GM12873 (cell line): ENCODE results near the gene CRACR2A.

Experiments used
- TF ChIP-seq, protein P1 (sequence below): IDR thresholded peaks from 2 replicates; pipeline ENCODE4 v1.5.1; 2012; ENCODE audit warnings: low read depth, mild to moderate bottlenecking, moderate library complexity, low read length, control low read depth; ENCODE audit not compliant: insufficient read depth; ENCODE audit errors: missing control alignments

CRACR2A gene

DNA sequence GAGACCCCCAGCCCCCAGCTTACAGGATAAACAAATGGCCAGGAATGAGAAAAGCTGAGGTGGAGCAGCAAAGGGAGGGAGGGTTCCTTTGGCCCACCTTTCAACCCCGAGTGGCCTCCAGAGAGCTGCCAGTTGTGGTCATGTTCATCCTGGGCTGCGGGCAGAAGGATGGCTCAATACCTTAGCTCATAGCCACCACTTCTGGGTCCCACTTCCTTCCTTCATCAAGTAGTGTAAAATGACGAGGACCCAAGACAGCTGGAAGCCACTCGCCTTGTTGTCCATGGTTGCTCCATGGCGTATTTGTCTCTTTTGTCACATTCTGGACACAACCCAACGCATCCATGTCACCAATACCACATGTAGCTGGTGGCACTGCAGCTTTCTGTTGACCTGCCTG lies 24.2 kb downstream of the CRACR2A start:
- TF ChIP-seq, protein P1, sequence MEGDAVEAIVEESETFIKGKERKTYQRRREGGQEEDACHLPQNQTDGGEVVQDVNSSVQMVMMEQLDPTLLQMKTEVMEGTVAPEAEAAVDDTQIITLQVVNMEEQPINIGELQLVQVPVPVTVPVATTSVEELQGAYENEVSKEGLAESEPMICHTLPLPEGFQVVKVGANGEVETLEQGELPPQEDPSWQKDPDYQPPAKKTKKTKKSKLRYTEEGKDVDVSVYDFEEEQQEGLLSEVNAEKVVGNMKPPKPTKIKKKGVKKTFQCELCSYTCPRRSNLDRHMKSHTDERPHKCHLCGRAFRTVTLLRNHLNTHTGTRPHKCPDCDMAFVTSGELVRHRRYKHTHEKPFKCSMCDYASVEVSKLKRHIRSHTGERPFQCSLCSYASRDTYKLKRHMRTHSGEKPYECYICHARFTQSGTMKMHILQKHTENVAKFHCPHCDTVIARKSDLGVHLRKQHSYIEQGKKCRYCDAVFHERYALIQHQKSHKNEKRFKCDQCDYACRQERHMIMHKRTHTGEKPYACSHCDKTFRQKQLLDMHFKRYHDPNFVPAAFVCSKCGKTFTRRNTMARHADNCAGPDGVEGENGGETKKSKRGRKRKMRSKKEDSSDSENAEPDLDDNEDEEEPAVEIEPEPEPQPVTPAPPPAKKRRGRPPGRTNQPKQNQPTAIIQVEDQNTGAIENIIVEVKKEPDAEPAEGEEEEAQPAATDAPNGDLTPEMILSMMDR, result no peak

DNA sequence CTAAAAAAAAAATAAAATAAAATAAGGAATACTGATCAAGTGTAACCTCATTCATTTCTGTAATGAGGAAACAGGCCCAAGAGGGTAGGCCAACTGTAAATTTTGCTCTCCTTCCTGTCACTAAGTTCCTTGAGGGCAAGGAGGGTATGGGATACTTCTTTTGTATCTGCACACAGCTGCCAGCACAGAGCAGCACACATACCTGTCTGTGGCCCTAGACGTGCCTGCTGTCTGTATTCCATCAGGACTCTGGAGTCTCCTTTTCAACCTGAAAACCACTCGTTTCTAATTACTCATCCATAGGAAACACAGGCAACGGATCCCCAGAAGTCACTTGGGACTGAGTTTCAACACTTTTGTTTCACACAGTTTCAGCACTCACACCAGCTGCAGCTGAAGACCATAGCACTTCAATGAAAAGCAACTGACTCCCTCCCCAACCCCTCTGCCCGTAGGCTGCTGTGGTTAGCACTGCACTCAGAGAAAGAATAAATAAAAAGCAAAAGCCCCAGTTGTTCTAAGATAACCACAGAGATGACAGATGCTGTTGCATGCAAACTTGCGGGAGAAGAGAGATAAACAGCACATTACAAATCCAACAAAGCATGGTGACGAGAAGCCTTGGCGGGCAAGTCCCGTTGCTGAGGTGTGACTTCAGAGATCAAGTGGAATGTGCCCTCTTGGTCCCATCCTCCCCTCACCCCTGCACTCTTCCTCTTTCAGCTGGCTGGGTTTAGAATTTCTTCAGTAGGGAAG lies 24.9 kb downstream of the CRACR2A start:
- TF ChIP-seq, protein P1, result no peak

DNA sequence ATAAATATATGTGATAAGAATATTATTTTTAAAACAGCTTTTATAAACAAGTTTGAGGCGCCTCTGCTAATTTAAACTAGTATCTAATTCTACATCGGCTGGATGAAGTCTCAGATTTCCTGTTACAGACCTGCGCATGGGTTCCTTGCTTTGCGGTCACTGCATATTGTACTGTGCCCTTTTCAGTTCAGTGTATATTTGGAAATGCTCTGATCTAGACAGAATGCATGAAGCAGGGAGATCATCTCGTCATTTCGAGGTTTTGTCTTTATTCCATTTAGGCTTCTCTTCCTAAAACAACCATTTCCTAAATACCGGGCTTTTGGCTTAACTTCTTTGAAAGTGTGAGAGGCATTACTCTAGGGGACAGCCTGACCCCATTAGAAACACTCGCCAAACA lies 25.6 kb downstream of the CRACR2A start:
- TF ChIP-seq, protein P1, result no peak

DNA sequence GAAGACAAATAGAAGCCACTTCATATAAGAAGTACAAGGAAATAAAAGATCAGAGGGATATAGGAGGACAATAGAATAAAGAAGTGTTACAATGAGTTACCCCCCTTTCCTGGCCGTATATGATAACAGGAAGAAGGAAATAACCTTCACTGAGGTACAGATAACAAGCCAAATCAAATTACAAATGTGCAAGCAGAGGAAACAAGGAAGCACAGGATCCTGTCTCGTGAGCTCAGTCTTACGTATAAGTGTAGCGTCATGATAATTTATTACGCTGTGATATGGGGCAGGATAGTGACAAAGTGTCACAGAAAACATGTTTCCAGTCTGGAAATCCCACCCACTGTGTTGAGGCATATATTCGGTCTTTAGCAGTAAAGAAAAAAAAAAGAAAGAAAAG lies 26.5 kb downstream of the CRACR2A start:
- TF ChIP-seq, protein P1, result no peak

DNA sequence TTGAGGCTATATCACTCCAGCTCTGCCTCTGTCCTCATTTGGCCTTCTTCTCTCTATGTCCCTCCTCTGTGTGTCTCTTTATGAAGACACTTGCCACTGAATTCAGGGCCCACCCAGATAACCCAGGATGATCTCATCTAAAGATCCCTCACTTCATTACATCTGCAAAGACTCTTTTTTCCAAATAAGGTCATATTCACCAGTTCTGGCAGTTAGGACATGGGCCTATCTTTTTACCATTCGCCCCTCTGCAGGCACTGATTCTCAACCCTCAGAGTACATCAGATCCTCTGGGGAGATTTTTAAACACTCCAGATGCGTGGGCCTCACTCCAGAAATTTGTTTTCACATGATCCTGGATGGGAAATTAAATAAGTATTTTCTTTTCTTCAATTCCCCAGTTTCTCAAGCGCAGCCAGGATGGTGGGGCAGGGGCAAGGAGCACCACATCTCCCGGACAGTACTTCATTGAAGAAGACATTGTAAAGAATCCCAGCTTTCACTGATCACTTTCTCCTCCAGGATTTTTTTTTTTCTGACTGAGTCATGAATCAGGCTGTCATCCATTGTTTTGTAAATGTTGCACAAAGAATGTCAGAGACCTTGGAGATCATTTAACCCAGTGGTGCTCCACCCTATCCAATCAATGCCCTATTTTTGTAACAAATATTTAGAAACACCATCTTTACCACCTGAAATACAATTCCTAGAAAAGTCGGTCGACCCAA lies 27.4 kb downstream of the CRACR2A start:
- TF ChIP-seq, protein P1, result no peak

DNA sequence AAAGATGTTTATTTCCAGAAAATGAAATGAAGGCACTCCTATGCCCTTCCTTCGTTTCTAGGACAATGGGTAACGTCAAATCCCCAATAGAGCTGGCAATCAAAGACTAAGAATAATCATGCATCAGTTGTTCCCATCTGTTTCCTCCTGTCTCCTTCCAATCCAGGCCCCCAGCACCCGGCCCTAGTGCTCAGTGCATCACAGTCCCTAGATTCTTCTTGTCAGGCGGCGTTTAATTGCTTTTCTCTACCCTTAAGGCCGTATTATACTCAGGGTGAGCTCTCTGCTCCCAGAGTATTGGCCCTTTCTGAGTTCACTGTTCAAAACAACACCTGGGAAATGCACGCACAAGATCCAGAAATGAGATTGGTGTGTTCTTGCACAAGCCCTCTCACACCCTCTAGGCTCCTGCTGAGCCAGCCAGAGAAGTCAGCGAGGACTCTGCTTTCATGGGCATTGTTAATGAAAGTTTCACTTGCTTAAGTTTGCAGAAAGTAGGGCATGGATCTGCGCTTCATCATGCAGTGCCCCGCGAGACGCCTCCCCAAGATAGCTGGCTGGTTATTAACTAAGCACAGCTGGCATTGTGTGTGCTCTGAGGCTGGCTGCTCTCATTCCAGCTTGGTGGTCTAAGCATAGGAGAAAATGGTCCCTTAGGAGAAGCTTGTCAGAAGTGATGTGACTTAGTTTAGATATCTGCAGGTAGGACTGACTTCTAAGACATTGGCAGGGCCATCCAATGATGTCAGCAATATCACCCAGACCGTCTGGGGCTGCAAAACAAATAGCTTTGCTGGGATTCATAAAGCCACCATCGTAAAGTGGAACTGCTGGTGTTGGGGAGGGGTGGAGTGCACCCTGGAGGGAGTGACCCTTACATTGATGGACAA lies 28.7 kb downstream of the CRACR2A start:
- TF ChIP-seq, protein P1, result no peak

DNA sequence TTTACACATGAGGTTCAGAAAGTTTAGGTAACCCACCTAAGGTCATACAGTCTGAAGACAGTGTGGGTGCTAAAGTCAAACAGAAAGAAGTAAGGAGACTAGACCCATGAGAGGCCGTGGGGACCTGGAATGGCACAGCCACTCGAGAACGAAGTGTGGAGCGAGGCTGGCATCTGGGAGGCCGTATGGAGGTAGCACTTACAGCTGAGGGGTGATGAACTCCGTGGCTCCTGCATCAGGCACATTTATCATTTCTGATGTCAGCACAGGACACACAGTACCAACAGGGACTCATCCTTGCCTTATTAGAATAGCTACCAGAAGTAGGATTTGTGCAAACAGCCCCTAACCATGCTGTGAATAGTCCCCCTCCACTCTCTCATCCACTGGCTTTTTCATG lies 30.5 kb downstream of the CRACR2A start:
- TF ChIP-seq, protein P1, result no peak
